Measurements from ENCODE around the gene MAST3. TPM values are rescaled to one million over a fixed set of nuclear protein-coding genes. Genes with fewer than 3 reads are reported as not detected.

Gene MAST3
- total and polyA plus RNA-seq, 2 of the 13 experiments (the other 11 are each of a cell fraction or from before 2014, with no cell fraction given), result 4.1 to 4.6 TPM

DNA sequence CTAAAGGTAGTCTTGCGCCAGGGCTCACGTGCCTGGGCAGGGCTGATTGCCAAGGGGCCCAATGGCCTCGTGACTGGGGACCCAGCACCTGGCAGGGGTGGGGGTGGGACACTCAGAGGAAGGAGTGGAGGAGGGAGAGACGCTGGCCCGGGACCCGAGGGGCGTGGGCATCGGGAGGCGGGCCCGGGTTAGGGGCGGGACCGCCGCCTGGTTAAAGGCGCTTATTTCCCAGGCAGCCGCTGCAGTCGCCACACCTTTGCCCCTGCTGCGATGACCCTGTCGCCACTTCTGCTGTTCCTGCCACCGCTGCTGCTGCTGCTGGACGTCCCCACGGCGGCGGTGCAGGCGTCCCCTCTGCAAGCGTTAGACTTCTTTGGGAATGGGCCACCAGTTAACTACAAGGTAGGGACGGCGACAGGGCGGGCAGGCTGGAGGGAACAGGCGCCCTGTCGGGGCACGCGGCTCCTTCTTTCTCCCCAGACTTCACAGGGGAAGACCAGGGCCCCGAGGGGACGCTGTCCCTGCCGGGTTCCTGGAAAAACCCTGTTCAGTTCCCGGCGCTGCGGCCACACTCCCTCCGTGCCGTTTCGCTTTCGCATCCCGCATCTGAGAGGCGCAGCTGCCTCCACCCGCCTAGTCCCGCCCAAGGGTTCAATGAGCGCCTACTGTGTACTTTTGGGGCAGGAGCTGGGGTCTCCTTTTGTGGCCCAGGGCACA, 76.2 kb downstream of the MAST3 start, which contains the start of gene IFI30 (continued):
- TF ChIP-seq, protein P1, sequence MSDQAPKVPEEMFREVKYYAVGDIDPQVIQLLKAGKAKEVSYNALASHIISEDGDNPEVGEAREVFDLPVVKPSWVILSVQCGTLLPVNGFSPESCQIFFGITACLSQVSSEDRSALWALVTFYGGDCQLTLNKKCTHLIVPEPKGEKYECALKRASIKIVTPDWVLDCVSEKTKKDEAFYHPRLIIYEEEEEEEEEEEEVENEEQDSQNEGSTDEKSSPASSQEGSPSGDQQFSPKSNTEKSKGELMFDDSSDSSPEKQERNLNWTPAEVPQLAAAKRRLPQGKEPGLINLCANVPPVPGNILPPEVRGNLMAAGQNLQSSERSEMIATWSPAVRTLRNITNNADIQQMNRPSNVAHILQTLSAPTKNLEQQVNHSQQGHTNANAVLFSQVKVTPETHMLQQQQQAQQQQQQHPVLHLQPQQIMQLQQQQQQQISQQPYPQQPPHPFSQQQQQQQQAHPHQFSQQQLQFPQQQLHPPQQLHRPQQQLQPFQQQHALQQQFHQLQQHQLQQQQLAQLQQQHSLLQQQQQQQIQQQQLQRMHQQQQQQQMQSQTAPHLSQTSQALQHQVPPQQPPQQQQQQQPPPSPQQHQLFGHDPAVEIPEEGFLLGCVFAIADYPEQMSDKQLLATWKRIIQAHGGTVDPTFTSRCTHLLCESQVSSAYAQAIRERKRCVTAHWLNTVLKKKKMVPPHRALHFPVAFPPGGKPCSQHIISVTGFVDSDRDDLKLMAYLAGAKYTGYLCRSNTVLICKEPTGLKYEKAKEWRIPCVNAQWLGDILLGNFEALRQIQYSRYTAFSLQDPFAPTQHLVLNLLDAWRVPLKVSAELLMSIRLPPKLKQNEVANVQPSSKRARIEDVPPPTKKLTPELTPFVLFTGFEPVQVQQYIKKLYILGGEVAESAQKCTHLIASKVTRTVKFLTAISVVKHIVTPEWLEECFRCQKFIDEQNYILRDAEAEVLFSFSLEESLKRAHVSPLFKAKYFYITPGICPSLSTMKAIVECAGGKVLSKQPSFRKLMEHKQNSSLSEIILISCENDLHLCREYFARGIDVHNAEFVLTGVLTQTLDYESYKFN (CRISPR knock-in tag; conservative IDR thresholded peaks at IDR 0.05), result peak; percentile 20
- TF ChIP-seq ETV6 (CRISPR knock-in tag; conservative IDR thresholded peaks at IDR 0.05) (no peak; the same call in 1 of the 2 replicates), ZNF263 (CRISPR knock-in tag; IDR thresholded peaks at IDR 0.05) (0 out of 2 replicates have a peak, but pooled peaks have one; percentile 23), CCDC6 (CRISPR knock-in tag; IDR thresholded peaks at IDR 0.05) (peak; percentile 52; the same call in 1 of the 2 replicates), SALL1 (CRISPR knock-in tag; IDR thresholded peaks at IDR 0.05) (peak; percentile 31; the same call in 1 of the 2 replicates), ZMYM2 (CRISPR knock-in tag; IDR thresholded peaks at IDR 0.05) (0 out of 2 replicates have a peak, but pooled peaks have one; percentile 52), BORCS8-MEF2B (CRISPR knock-in tag; IDR thresholded peaks at IDR 0.05) (no peak), NONO (IDR thresholded peaks at IDR 0.05) (no peak), NONO (CRISPR knock-in tag; conservative IDR thresholded peaks at IDR 0.05) (peak; percentile 28; the same call in 1 of the 2 replicates), ZBTB7B (CRISPR knock-in tag; IDR thresholded peaks at IDR 0.05) (peak; percentile 73), POLR2AphosphoS5 (IDR thresholded peaks at IDR 0.05; ENCODE audit: low read depth, low read length) (peak; percentile 87), MED1 (CRISPR knock-in tag; IDR thresholded peaks at IDR 0.05) (peak; percentile 56), ISL2 (CRISPR knock-in tag; IDR thresholded peaks at IDR 0.05) (peak; percentile 30; the same call in 1 of the 2 replicates)
- TF ChIP-seq, protein P2, sequence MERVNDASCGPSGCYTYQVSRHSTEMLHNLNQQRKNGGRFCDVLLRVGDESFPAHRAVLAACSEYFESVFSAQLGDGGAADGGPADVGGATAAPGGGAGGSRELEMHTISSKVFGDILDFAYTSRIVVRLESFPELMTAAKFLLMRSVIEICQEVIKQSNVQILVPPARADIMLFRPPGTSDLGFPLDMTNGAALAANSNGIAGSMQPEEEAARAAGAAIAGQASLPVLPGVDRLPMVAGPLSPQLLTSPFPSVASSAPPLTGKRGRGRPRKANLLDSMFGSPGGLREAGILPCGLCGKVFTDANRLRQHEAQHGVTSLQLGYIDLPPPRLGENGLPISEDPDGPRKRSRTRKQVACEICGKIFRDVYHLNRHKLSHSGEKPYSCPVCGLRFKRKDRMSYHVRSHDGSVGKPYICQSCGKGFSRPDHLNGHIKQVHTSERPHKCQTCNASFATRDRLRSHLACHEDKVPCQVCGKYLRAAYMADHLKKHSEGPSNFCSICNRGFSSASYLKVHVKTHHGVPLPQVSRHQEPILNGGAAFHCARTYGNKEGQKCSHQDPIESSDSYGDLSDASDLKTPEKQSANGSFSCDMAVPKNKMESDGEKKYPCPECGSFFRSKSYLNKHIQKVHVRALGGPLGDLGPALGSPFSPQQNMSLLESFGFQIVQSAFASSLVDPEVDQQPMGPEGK (CRISPR knock-in tag; IDR thresholded peaks at IDR 0.05), result peak; percentile 72
- TF ChIP-seq, protein P3, sequence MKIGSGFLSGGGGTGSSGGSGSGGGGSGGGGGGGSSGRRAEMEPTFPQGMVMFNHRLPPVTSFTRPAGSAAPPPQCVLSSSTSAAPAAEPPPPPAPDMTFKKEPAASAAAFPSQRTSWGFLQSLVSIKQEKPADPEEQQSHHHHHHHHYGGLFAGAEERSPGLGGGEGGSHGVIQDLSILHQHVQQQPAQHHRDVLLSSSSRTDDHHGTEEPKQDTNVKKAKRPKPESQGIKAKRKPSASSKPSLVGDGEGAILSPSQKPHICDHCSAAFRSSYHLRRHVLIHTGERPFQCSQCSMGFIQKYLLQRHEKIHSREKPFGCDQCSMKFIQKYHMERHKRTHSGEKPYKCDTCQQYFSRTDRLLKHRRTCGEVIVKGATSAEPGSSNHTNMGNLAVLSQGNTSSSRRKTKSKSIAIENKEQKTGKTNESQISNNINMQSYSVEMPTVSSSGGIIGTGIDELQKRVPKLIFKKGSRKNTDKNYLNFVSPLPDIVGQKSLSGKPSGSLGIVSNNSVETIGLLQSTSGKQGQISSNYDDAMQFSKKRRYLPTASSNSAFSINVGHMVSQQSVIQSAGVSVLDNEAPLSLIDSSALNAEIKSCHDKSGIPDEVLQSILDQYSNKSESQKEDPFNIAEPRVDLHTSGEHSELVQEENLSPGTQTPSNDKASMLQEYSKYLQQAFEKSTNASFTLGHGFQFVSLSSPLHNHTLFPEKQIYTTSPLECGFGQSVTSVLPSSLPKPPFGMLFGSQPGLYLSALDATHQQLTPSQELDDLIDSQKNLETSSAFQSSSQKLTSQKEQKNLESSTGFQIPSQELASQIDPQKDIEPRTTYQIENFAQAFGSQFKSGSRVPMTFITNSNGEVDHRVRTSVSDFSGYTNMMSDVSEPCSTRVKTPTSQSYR (CRISPR knock-in tag; IDR thresholded peaks at IDR 0.05; ENCODE audit: borderline replicate concordance), result peak; percentile 60; the same call in 1 of the 2 replicates
- TF ChIP-seq, protein P4, sequence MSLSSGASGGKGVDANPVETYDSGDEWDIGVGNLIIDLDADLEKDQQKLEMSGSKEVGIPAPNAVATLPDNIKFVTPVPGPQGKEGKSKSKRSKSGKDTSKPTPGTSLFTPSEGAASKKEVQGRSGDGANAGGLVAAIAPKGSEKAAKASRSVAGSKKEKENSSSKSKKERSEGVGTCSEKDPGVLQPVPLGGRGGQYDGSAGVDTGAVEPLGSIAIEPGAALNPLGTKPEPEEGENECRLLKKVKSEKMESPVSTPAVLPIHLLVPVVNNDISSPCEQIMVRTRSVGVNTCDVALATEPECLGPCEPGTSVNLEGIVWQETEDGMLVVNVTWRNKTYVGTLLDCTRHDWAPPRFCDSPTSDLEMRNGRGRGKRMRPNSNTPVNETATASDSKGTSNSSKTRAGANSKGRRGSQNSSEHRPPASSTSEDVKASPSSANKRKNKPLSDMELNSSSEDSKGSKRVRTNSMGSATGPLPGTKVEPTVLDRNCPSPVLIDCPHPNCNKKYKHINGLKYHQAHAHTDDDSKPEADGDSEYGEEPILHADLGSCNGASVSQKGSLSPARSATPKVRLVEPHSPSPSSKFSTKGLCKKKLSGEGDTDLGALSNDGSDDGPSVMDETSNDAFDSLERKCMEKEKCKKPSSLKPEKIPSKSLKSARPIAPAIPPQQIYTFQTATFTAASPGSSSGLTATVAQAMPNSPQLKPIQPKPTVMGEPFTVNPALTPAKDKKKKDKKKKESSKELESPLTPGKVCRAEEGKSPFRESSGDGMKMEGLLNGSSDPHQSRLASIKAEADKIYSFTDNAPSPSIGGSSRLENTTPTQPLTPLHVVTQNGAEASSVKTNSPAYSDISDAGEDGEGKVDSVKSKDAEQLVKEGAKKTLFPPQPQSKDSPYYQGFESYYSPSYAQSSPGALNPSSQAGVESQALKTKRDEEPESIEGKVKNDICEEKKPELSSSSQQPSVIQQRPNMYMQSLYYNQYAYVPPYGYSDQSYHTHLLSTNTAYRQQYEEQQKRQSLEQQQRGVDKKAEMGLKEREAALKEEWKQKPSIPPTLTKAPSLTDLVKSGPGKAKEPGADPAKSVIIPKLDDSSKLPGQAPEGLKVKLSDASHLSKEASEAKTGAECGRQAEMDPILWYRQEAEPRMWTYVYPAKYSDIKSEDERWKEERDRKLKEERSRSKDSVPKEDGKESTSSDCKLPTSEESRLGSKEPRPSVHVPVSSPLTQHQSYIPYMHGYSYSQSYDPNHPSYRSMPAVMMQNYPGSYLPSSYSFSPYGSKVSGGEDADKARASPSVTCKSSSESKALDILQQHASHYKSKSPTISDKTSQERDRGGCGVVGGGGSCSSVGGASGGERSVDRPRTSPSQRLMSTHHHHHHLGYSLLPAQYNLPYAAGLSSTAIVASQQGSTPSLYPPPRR (CRISPR knock-in tag; IDR thresholded peaks at IDR 0.05; ENCODE audit: borderline replicate concordance), result peak; percentile 16; the same call in 1 of the 2 replicates

All from HepG2 (cell line).